IPS DF 19.7 (cell line): ENCODE measurements around the gene HAND1.

ENCODE experiments used
- DNase-seq: peaks from one replicate; pipeline ENCODE4 v3.0.0-alpha.2; 2013; ENCODE audit warnings: low read depth, low spot score

Gene HAND1

GRCh38 chr5:154459015-154459414 is 19.0 kb downstream of the HAND1 start:
- DNase-seq = no peak

GRCh38 chr5:154456540-154456939 is 21.5 kb downstream of the HAND1 start:
- DNase-seq = no peak

GRCh38 chr5:154455585-154455984 is 22.4 kb downstream of the HAND1 start:
- no peak for DNase-seq

GRCh38 chr5:154451957-154452356 is 26.1 kb downstream of the HAND1 start:
- no peak for DNase-seq

DNA sequence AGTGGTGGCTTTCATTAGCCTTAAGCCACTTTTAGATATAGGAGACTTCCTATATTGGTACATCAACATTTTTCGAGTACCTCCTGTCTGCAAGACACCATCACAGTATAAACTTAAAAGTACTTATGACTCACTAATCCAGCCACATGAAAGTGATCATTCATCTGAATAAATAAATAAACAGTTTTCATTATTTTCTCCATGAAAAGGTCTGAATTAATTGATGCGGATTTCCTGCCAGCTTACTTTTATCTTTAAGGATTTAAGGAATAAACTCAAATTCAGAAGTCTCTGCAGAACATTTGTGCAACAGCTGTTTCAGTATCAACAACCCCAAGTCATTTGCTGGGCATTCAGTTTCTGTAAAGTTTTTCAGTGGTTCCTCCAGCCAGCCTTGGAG is 28.2 kb downstream of the HAND1 start:
- no peak for DNase-seq

- no peak for DNase-seq
Observed at GRCh38 chr5:154447089-154447725, 30.8 kb downstream of the HAND1 start.

- DNase-seq = no peak
Observed at GRCh38 chr5:154446195-154447088, 31.6 kb downstream of the HAND1 start.

DNA sequence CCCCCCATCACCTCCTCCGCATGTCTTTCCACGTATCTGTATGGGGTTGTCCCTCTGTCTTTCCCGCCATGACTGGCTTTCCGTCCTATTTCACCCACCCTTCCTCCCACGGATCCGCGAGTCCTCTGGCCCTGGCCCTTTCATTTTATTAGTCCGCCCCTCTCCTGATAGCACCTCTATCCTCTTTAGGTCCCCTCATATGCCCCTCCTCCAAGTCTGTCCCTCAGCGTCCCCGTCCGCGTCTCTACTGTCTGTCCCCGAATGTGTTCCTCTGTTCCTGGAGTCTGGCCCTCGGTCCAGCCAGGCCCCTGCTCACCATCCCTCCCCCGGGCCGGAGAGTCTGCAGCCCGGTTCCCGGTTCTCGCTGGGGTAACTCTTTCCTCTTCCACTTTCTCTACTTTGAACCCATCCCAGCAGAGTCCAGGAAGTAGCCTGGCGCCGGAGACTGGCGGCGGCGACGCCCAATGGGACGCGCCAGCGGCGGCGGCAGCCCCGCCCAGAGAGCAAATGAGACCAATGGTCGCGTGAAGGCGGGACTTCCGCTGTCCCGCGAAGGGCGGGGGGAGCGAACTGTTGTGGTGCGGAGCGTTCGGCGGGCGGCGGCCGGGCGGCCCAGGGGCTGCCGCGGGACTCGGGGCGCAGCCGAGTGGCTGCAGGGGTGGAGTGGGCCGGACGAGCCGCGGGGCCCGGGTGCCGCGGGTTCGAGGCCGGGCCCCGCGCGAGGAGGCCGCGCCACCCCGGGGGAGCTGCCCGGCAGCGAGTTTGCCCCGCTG is 32.4 kb downstream of the HAND1 start, which contains the start of gene SAP30L:
Gene SAP30L (plus strand): TSS at position 576 of the 773 bp plus-strand sequence. CDS start 608 bp downstream, outside the sequence.
- peak; percentile 63 for DNase-seq

GRCh38 chr5:154444556-154445421 is 33.2 kb downstream of the HAND1 start:
- DNase-seq = no peak

GRCh38 chr5:154442801-154443200 is 35.2 kb downstream of the HAND1 start:
- no peak for DNase-seq

DNA sequence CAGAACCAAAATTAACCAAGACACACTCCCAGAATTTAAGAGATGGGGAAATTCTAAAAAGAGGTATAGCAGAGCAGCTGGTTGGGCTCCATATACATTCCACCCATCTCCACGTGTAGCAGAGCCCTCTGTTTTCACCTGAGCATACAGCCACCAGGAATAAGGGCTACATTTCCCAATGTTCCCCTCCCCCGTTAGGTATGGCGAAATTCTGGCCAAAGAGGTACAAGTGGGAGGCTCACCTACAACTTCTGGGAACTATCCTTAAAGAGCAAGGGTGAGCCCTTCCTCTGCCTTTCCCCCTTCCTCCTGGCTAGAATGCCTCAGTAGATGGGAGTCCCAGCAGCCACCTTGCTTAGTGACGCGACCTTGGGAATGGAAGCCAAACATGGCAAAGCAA is 37.5 kb downstream of the HAND1 start:
- no peak for DNase-seq

DNA sequence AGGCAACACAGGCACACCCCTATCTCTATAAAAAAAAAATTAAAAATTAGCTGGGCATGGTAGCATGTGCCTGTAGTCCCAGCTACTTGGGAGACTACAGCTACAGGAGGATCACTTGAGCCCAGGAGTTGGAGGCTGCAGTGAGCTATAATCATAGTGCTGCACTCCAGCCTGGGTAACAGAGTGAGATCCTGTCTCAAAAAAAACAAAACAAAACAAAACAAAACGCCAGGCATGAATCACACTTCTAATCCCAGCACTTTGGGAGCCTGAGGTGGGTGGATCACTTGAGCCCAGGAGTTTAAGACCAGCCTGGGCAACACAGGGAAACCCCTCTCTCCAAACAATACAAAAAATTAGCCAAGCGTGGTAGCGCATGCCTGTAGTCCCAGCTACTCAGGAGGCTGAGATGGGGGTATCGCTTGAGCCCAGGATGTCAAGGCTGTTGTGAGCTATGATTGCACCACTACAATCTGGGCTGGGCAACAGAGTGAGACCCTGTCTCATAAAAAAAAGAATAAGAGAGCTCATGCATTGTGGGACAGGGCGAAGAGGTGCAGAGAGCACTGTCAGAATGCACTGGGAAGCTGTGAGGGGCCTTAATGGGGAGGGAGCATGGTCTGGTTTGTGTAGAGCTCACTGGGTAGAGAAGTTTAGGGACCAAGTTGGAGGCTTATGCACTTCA is 40.6 kb downstream of the HAND1 start:
- DNase-seq = no peak

DNA sequence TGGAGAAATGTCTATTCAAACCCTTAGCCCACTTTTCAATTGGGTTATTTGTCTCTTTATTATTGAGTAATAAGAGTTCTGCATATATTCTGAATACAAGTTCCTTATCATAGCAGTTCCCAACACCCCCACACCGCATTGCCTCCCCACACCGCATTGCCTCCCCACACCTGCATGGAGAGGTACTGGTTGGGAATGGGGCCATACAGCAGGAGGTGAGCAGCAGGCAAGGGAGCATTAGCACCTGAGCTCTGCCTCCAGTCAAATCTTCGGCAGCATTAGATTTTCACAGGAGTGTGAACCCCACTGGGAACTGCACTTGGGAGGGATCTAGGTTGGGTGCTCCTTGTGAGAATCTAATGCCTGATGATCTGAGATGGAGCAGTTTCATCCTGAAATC is 42.8 kb downstream of the HAND1 start:
- no peak for DNase-seq

- no peak for DNase-seq
Observed at GRCh38 chr5:154430961-154431630, 46.9 kb downstream of the HAND1 start.

GRCh38 chr5:154430466-154430865 is 47.6 kb downstream of the HAND1 start:
- no peak for DNase-seq

GRCh38 chr5:154429341-154429740 is 48.7 kb downstream of the HAND1 start:
- no peak for DNase-seq

GRCh38 chr5:154428208-154428607 is 49.8 kb downstream of the HAND1 start:
- no peak for DNase-seq
